GM18907 (cell line): ENCODE results near the gene OPCML.

Experiments used
- ATAC-seq: cut with Tn5 transposase; IDR thresholded peaks from one replicate; pipeline ENCODE4 v1.9.1; 2021; ENCODE audit warnings: mild to moderate bottlenecking, moderate library complexity; ENCODE audit not compliant: unreplicated experiment

OPCML gene

GRCh38 chr11:132876239-132876638, 656.1 kb downstream of the OPCML start:
- ATAC-seq: no peak

- no peak for ATAC-seq
Observed at GRCh38 chr11:132874638-132875037, 657.7 kb downstream of the OPCML start.

GRCh38 chr11:132873841-132874240, 658.5 kb downstream of the OPCML start:
- no peak for ATAC-seq

GRCh38 chr11:132872211-132872610, 660.1 kb downstream of the OPCML start:
- no peak for ATAC-seq

GRCh38 chr11:132866783-132867545, 665.3 kb downstream of the OPCML start:
- no peak for ATAC-seq

GRCh38 chr11:132865623-132866022, 666.7 kb downstream of the OPCML start:
- no peak for ATAC-seq

GRCh38 chr11:132864811-132865576, 667.3 kb downstream of the OPCML start:
- no peak for ATAC-seq

- no peak for ATAC-seq
Observed at GRCh38 chr11:132862933-132863332, 669.4 kb downstream of the OPCML start.

GRCh38 chr11:132862137-132862536, 670.2 kb downstream of the OPCML start:
- ATAC-seq: no peak

- ATAC-seq: no peak
Observed at GRCh38 chr11:132859306-132859705, 673.0 kb downstream of the OPCML start.

- no peak for ATAC-seq
Observed at GRCh38 chr11:132858223-132858622, 674.1 kb downstream of the OPCML start.

- ATAC-seq: no peak
Observed at GRCh38 chr11:132856032-132856431, 676.3 kb downstream of the OPCML start.

- no peak for ATAC-seq
Observed at GRCh38 chr11:132855516-132855915, 676.8 kb downstream of the OPCML start.

GRCh38 chr11:132853886-132854285, 678.4 kb downstream of the OPCML start:
- no peak for ATAC-seq

- ATAC-seq: no peak
Observed at GRCh38 chr11:132852361-132852760, 679.9 kb downstream of the OPCML start.

- ATAC-seq: no peak
Observed at GRCh38 chr11:132851247-132851646, 681.1 kb downstream of the OPCML start.

- no peak for ATAC-seq
Observed at GRCh38 chr11:132850266-132850665, 682.0 kb downstream of the OPCML start.

- ATAC-seq: no peak
Observed at GRCh38 chr11:132848336-132848735, 684.0 kb downstream of the OPCML start.

GRCh38 chr11:132846075-132846474, 686.2 kb downstream of the OPCML start:
- ATAC-seq: no peak

GRCh38 chr11:132844956-132845696, 687.2 kb downstream of the OPCML start:
- no peak for ATAC-seq

GRCh38 chr11:132840660-132841059, 691.6 kb downstream of the OPCML start:
- ATAC-seq: no peak

- no peak for ATAC-seq
Observed at GRCh38 chr11:132840191-132840590, 692.1 kb downstream of the OPCML start.
